ENCODE results near the gene SCUBE1.

DNA sequence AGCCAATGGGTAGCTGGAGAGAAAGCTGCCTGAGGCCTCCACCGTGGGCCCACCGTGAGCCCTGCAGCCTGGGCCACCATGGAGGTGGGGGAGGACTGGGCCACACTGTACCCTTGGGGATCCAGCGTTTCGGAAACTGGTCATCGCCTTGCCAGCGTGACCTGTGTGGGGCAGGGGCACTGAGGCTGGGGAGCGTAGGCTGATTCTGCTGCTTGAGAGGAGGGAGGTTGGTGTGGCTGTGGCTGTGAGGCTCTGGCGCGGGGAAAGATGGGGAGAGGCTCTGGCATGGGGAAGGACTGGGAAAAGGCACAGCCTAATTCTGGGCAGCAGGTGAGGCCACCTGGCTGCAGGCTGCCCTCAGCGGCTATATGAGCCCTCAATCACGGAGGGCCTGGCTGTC, 143.6 kb downstream of the SCUBE1 start:
- TF ChIP-seq POLR2A (IDR thresholded peaks at IDR 0.05) (no peak), EP300 (IDR thresholded peaks at IDR 0.05) (no peak)
- TF ChIP-seq, protein P1, sequence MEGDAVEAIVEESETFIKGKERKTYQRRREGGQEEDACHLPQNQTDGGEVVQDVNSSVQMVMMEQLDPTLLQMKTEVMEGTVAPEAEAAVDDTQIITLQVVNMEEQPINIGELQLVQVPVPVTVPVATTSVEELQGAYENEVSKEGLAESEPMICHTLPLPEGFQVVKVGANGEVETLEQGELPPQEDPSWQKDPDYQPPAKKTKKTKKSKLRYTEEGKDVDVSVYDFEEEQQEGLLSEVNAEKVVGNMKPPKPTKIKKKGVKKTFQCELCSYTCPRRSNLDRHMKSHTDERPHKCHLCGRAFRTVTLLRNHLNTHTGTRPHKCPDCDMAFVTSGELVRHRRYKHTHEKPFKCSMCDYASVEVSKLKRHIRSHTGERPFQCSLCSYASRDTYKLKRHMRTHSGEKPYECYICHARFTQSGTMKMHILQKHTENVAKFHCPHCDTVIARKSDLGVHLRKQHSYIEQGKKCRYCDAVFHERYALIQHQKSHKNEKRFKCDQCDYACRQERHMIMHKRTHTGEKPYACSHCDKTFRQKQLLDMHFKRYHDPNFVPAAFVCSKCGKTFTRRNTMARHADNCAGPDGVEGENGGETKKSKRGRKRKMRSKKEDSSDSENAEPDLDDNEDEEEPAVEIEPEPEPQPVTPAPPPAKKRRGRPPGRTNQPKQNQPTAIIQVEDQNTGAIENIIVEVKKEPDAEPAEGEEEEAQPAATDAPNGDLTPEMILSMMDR (IDR thresholded peaks at IDR 0.05), result no peak
